ENCODE data around the gene CCDC73.
"Not testable (repeated sequence)": the region's sequence is repeated elsewhere in the genome, so short reads cannot be mapped to it uniquely, and the experiment has no call there.

The CCDC73 gene

DNA sequence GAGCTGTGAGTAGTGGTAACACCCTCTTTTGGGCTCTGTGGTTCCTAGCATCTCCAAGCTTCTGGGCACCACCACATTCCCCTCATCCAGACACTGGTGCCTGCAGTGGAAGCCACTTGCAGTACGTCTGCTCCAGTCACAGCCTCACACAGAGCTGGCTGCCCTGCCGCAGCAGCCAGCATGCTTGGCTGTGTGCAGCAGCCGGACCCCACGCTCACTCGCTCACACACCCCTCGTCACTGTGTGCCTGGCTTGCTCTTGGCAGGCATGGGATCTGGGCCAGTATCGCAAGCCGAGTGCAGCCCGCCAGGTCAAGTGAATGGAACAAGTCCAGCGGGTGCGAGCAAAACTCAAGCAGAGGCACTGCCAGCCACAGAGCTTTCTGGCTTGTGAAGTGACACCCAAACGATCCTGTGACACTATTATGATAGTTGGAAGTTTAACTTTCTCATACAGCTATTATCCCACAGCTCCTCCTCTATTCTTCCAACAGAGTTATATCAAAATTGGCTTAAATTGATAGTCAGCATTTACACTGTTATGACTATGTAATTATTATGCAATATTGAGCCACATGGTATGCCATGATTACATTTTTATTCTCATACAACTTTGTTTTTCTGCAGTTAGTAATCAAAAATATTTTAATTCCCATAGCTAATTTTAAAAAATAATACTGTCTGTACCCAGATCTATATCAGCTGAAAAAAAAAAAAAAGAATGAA is 89.0 kb downstream of the CCDC73 start:
- no peak for DNase-seq (ENCODE audit: low spot score)

DNA sequence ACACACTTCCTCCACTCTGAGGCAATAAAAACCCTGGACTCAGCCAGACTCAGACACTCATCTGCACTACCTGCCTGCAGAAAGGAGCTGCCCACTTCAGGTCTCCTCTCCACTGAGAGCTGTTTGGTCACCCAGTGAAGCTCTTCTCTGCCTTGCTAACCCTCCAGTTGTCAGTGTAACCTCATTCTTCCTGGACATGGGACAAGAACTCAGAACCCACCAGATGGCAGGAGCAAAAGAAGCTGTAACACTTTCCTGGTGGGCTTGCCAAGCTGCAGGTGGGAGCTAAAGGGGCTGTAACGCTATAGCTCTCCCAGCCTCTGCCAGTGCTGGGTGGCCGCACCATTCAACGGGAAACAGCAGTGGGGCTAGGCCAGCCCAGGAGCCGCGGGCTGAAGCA is 89.7 kb downstream of the CCDC73 start:
- DNase-seq (ENCODE audit: low spot score), result no peak

- DNase-seq (ENCODE audit: low spot score), result no peak
These were observed 90.2 kb downstream of the CCDC73 start for GRCh38 chr11:32704261-32704660.

- DNase-seq (ENCODE audit: low spot score), result no peak
These were observed 92.8 kb downstream of the CCDC73 start for GRCh38 chr11:32701616-32702015.

DNA sequence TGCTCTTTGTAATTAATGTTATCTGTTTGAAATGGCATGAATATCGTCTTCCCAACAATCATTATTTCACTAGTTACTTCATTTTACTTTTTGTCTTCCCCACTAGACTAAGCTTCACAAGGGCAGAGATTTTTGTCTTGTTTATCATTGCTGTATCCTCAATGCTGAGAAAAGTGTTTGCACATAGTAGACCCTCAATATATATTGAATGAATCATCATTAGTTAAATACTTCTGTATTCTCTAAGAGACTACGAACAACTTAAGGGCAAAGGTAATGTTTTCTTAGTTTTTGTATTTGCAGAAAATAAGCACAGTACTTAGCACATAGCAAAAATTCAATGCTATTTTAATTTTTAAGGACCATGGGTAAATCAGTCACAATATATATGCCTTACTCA is 95.9 kb downstream of the CCDC73 start:
- DNase-seq (ENCODE audit: low spot score), result no peak

DNA sequence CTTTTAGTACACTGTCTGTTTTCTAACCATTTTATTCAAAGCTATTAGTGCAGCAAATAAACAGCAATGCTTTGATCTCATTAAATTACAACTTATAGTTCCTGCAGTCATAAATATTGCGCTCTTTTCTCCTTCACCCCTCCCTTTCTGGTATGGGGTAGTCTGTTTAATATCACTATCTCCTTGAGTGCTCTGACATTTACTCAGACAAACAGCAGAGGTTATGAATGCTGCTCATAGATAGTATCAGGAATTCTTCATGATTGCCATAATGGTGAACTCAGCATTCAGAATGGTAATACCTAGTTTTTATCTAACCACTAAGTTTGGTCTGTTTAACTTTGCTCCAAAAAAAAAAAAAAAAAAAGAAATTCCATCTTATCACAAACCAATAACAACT is 123.4 kb downstream of the CCDC73 start:
- DNase-seq (ENCODE audit: low spot score), result no peak

DNA sequence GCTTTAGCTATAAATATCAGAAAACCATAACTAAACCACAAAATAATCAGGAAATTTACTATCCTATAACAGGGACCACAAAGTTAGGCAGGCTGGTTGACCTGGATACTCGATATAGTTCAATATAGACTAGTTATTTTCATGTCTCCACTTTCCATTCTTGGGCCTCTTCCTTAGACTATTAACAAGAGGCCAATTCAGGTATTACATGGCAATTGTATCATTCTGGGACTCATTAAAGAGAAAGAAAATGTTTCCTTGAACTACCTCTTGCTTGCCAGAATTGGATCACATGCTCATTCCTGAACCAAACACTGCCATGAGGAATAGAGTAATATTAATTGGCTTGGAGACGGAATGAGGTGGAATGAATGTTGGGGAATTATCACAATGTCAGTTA is 134.8 kb downstream of the CCDC73 start:
- no peak for DNase-seq (ENCODE audit: low spot score)

GRCh38 chr11:32658639-32659406 is 135.6 kb downstream of the CCDC73 start:
- no peak for DNase-seq (ENCODE audit: low spot score)

DNA sequence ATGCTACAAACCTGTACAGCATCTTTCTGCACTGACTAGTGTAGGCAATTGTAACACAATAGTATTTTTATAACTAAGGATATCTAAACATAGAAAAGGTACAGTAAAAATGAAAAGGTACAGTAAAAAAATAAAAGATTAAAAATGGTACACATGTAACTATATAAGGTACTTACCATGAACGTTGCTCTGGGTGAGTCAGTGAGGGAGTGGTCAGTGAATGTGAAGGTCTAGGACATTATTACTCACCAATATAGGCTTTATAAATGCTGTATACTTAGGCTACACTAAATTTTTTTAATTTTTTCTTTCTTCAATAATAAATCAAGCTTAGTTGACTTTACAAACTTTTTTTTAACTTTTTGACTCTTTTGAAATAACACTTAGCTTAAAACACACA is 150.9 kb downstream of the CCDC73 start:
- no peak for DNase-seq (ENCODE audit: low spot score)

- no peak for DNase-seq (ENCODE audit: low spot score)
These were observed 153.1 kb downstream of the CCDC73 start for GRCh38 chr11:32641361-32641760.

DNA sequence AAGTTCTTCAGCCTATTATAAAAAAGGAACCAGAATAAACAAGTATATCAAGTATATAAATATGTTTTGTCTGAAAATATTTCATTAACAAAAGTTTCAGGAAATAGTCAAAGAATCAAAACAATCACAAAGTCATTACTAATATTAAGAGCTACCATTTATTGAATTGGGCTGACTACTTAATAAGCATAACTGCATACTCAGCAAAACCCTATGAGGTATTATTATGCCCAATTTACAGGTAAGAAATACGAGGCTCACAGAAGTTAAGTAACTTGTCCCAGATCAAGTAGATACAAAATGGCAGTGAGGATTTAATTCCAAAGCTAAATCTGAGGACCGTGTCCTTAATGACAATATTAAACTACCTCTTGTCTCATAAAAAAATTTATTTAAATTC is 158.6 kb downstream of the CCDC73 start:
- no peak for DNase-seq (ENCODE audit: low spot score)

GRCh38 chr11:32630844-32631243 is 163.6 kb downstream of the CCDC73 start:
- DNase-seq (ENCODE audit: low spot score), result no peak

- no peak for DNase-seq (ENCODE audit: low spot score)
These were observed 177.6 kb downstream of the CCDC73 start for GRCh38 chr11:32616903-32617302.

- DNase-seq (ENCODE audit: low spot score), result no peak
These were observed 179.0 kb downstream of the CCDC73 start for GRCh38 chr11:32615422-32615821.

DNA sequence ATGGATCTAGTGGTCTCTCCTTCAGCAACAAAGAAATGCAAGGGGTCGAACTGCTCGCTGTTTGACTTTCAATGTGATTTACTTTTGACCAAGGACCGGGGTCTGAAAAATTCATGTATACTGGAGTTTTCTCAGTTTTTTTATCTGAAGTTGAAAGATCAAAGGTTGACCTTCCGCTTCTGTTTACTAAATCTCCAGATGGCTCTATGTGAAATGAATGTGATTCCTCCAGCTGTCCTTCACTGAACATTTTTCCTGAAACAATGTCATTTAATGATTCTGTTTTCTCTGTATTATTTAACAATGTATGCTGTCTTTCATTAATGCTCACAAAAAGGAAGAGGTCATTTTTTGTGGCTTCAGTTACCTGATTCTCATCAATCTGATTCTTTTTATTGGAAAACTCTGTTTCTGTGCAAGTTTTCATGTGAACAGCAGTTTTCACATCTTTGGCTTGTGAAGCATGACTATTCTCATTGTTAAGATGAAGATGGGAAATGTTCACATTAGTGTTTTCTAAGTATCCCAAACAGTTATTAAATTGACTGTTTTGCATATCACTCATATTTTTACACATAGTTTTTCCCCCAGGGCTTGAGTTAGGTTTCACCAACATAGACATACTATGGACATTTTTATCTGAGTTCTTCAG is 180.8 kb downstream of the CCDC73 start:
- DNase-seq (ENCODE audit: low spot score), result no peak

DNA sequence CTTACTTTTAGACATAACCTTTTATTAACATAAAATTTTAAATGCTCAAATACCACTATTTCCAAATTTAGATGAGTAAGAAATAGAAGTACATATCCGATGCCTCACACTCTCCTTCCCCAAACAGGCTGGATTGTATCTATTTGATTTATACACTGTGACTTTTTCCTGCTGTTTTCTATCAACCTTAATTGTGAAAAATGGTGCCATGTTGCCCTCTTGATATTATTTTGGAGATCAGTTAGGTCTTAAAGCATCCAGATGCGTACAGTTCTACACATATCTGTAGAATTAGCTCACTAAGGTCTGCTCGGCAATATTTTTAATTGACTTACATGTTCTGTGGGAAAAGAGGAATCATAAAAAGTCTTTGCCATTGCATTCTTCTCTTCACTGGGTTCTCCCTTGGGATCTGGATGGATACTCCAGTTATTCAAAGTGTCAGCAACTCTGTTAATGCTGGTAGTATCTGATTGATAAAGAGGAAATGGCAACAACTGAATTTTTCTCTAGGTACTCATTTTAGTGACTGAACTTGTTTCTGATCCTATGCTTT is 183.6 kb downstream of the CCDC73 start:
- DNase-seq (ENCODE audit: low spot score), result no peak

GRCh38 chr11:32608826-32609225 is 185.6 kb downstream of the CCDC73 start:
- DNase-seq (ENCODE audit: low spot score), result not testable (repeated sequence)

- DNase-seq (ENCODE audit: low spot score), result no peak
These were observed 188.2 kb downstream of the CCDC73 start for GRCh38 chr11:32606220-32606619.

DNA sequence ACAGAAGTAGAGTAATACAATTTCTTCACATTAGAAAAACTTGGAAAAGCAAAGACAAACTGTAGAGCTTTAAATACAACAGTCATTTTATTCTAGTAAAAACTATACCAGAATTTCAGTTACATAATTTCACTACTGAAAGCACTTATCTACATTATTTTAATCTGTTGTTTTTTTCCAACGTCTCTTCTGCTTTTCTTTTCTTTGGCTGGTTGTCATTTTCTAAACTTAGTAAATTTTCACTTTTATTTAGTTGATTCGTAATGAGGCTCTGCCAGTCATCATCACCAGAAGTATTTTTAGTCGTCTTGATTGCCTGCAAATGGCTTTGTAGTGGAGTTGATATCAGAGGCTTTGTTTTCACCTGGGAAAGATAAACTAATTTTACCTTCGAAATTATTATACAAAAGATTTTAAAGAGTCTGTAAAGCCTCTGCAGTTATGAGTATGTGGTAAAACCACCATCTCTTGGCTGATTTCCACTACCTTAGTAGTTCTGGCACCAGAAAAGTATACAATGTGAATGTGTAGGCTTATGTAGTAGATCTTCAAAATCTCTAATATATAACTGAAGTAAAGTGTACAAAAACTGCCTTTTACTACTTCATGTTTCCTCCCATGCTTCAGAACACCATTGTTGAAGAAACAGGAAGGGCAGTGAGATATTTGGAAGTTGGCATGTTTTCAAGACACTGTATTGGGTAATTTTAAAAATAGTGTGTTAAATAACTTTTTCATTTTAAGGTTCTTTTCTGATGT is 191.6 kb downstream of the CCDC73 start:
- DNase-seq (ENCODE audit: low spot score), result no peak

GRCh38 chr11:32597921-32598320 is 196.5 kb downstream of the CCDC73 start:
- no peak for DNase-seq (ENCODE audit: low spot score)

DNA sequence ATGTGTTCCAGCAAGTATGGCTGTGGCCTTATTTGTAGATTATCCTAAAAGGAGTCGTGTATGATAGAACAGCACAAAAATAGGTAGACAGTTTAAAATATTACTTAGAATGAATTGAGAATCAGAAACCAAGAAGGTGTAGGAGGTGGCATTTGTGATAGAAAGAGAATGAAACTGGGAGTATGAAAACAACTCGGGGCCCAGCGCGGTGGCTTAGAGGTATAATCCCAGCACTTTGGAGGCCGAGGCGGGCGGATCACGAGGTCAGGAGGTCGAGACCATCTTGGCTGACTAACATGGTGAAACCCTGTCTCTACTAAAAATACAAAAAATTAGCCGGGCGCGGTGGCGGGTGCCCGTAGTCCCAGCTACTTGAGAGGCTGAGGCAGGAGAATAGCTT is 198.3 kb downstream of the CCDC73 start:
- not testable (repeated sequence) for DNase-seq (ENCODE audit: low spot score)

GRCh38 chr11:32594272-32594671 is 200.2 kb downstream of the CCDC73 start:
- no peak for DNase-seq (ENCODE audit: low spot score)

All from AG08396 (cell line).